Esophagus squamous epithelium (tissue), 4 donors: Measurements from ENCODE around the gene MYO9B.

Experiments
- CTCF ChIP-seq, 6 experiments: fragments of 450-650 bp in 4 of 6; fragments of 200-600 bp in 2 of 6; sonication (generic) in 2 of 6; IDR thresholded peaks; one replicate each; pipeline ENCODE4 v1.5.1; 2016 to 2019; ENCODE audit warnings: antibody characterized with exemption in 6 of 6, mild to moderate bottlenecking in 4 of 6, moderate library complexity in 4 of 6
- POLR2A ChIP-seq, 4 donors: fragments of 450-650 bp; IDR thresholded peaks; one replicate each; pipeline ENCODE4 v1.6.1; 2017; ENCODE audit warnings: antibody characterized with exemption in 4 of 4, mild to moderate bottlenecking in 4 of 4, moderate library complexity in 3 of 4

- TF ChIP-seq CTCF (IDR thresholded peaks at IDR 0.05), result no peak
- TF ChIP-seq POLR2A (IDR thresholded peaks at IDR 0.05), result no peak
Observed at GRCh38 chr19:17195106-17195505, 119.5 kb downstream of the MYO9B start.
